COR-L47 (cell line): ENCODE results near the gene C9orf78.

ENCODE experiments used
- DNase-seq: peaks from one replicate; lab custom pipeline; 2025; lab: John Stamatoyannopoulos, UW

C9orf78 gene

DNA sequence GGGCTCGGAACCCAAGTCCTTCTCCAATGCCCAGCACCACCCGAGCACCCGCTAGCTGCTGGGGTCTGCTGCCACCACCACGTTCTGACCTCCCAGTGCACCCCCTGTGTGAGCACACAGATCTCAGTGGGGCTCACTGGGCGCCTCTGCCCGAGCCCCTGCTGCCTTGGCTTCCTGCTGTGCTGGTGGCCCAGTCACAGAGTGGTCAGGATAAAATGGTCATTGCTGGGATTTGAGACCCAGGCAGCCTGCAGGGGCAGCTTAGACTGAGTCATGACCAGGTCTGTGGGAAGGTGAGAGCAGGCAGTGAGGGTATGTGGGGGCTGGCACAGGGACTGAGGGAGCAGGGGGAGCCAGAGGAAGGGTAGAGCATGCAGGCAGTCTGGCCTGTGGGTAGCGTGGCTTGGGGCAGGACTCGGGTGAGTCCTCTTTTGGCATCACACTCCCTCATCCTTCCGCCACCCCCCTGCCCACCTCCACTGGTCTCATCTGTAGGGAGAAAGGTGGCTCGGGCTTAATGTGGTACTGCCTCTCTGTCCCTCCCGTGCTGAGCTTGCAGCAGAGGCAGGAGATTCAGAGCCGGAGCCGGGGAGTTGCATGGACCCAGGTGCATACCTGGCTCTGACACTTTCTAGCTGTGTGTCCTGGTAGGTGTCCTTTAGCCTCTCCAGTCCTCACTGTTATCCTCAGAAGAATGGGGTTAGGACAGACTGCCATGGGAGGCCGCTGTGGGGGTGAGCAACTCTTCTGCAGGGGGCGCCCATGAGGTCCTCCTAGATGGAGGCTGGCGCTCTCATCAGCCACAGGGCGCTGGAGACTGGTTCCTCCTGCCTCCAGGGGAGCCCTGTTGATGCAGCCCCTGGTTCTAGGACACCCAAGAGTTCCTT is 32.3 kb upstream of the C9orf78 start:
- DNase-seq, result no peak

DNA sequence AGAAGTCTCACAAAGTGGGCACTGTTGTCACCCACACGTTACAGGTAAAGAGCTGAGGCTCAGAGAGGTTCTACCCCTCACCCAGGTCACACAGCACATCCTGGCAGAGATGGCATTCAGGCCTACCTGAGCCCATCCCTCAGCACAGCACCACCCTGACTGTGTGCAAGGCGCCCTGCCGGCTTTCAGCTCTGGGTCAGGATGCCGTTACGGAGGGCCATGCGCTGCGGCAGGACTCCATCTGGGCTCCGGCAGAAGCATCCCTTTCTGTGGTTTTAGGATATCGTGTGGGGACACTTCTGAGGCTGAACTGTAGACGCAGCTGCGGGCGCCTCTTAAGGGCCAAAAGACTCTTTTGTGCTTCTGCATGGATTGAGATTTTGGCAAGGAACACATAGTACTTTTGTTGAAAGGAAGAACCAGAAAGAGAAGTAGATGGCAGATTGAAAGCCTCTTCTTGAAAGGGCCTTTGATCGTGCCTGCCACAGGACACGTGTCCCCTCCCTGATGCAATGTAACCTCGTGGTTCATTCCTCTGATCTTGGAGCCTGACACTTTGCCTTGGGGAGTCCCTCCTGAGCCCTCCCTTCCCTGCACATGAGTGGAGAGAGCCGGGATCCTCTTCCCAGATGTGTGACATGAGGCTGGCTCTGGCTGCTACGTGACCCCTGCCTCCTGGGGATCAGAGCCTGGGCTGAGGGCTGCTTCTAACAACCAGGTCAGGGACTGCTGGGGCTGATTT is 31.5 kb upstream of the C9orf78 start:
- no peak for DNase-seq

DNA sequence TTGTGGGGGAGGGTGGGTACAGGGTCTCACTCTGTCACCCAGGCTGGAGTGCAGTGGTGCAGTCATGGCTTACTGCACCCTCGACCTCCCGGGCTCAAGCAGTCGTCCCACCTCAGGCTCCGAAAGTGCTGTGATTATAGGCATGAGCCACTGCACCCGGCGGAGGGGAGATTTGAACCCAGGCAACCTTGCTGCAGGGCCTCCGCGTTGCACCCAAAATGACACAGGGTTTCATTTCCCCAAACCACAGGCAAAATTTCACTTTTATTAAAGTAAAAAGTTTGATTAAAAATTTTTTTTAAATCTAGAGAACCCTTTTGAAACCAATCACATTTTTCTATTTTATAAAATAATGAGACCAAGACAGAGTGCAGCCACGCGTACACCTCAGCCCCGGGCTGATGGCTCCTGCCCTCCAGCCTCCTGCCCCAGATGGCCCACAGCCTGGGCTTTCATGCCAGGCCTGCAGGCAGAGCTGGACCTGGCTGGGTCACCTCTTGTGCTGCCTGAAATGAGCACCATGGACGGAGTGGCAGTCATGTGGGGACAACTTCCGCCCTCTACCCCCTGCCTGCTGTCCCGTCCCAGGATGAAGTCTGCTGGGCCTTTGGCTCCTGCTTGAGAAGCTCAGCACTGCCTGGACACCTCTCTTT is 30.7 kb upstream of the C9orf78 start:
- no peak for DNase-seq

DNA sequence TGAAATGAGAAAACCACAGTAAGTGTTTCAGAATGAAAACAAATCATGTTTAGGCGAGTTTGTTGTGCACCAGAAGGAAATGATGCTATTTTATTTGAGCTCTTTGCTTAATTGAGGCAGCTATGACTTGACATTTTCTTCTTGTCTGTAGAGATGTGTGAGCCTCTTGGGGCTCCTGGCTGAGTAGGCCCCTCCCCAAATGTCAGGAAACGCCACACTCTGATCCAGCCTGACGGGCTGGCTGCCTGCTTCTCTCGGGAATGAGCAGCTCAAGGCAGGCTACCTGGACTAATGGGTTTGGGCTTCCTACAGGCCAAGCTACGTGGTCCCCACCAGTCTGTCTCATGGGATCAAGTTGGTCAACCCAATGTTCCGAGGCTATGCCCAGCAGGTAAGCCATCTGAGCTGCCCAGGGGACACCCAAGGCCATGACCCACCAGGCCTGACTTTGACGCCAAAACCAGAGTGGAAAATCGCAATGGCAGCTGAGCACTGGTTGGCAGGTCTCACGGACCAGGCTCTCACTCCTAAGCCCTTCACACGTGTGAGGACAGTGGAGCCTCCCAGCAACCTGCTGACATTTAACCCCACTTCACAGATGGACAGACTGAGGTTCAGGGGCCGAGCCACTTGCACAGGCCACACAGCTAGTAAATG is 30.0 kb upstream of the C9orf78 start:
- DNase-seq, result no peak

DNA sequence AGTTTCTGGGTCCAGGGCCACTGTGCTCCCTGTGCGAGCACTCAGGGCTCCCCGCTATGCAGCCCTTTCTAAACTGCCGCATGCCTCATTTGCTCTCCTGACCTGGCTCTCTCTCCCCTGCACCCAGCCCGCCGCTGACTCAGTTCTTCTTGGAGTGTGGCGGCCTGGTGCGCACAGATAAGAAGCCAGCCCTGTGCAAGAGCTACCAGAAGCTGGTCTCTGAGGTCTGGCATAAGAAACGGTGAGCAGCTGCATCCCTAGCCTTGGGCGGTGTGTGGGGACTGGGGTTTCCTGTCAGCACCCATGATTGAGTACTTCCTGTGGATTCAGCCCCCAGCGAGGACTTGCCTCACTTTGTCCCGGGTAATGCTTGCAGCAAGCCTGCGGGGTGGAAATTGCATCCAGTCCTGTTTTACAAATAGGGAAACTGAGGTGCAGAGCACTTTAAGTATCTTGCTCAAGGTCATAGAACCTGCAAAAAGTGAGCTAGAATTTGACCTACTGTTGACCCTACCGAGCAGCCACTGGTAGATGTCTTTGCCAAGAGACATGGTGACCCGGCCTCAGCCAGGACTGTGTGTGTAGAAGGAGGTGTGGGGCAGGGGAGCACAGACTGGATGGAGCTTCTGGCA is 28.1 kb upstream of the C9orf78 start:
- peak; percentile 5 for DNase-seq

DNA sequence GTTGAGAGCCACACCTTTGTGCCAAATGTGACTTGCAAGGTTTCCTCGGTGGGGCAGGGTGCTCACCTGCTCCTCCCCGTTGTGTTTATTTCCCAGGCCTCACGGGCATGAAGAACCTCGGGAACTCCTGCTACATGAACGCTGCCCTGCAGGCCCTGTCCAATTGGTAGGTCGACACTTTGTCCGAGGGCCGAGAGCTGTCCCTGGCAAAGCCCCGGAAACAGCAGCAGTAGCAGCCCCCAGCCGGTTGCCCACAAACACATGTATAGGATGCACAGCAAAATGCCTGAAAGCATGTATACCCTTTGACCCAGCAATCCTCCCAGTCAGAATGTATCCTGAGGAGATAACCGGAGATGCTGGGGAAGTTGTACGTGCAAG is 26.4 kb upstream of the C9orf78 start:
- DNase-seq, result no peak

DNA sequence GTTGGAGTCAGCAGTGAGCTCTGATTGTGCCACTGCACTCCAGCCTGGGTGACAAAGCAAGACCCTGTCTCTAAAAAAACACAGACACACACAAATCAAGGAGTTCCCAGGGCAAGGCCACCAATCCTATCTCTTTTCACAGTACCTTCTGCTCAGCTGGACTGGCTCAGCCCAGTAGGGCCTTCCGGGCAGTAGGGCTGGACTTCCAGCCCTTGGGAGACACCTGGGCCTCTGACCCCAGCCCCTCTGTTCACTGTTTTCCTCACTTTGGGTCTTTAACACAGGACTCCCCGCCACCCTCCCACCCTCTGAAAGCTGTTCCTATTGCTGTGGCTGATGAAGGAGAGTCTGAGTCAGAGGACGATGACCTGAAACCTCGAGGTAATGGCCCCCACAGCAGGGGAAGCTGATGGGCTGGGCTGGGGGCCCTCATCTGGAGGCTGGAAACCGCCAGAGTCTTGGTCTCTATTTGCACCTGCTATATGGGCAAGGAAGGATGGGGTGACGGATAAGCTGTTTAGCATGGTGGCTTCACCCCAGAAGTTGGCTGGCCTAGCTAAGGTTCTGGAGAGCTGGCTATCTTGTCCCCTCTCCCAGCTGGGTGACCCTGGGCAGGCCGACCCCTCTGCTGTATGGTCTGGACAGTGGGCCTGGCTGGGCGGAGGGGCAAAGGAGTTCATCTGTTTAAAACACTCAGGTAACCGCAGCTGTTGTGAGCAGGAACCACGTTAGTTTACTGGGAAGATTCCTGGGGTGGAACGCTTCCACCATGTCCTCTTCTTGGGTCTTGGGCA is 25.8 kb upstream of the C9orf78 start:
- DNase-seq, result no peak

DNA sequence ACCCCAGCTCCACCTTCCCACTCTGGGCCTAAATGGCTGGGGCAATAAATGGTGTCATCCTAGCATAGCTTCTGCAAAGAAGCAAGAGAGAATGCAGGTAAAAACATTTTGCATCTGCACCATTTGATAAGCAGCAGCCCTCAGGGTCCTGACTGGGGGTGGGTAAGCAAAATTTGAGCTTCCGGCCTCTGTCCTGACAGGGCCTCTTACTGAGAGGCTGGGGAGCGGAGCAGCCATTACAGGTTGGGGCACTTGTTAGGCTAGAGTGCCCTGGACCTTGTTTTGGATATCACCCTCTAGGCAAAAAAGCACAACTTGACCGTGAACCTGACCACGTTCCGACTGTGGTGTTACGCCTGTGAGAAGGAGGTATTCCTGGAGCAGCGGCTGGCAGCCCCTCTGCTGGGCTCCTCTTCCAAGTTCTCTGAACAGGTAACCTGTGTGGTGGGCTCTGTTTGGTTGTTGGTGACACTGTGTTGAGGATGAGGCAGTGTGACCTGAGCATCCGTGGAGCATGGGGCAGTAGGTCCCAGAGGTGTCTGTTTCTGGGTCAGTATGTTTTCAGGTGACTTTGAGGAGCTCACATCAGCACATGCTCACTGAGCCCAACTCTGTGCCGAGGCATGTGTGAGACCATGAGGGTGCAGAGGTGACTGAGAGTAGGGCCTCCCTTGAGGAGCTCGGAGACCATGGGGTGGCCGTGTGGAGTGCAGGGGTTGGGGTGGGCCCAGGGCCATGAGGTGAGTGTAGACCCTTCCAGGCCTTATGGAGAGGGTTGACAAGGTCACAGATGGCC is 23.3 kb upstream of the C9orf78 start:
- no peak for DNase-seq

DNA sequence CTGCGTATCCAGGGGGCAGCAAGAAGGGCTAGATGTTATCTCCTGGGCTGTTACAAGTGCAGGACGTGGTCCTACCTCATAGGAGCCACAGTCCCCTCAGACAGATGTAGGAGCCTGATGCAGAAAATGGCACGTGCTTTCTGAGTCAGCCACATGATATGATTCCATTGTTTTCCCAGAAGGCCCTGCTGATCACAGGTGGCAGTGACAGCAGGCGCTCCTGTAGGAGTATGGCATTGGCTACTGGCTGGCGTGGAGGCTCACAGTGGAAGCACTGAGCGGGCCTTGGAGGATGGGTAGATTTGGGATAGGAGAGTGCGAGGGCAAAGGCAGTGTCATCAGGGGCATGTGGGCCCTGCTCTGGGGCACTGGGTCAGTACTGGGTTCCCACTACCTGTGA is 22.1 kb upstream of the C9orf78 start:
- no peak for DNase-seq

DNA sequence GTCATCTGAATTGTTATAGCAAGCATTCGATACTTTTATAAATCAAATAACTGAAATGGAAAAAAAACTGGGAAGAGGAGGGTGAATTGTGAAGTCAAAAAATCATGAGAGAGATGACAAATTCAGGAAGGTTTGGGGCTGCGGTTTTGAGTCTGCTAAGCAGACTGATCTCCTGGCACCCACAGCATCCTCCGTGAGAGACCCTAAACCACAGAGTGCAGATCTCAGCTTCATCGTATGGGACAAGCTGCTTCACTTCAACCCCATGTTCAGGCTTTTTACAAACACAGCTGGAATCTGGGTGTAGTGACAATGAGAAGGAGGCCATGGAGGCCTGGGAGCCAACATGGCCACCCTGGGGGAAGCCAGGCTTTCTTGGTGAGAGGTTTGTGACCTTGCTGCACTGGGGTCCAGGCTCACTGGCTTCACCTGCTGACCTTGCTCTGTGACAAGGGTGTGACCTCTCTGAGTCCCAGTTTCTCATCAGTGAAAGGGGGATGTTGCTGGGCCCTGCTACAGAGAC is 19.6 kb upstream of the C9orf78 start:
- DNase-seq, result no peak

DNA sequence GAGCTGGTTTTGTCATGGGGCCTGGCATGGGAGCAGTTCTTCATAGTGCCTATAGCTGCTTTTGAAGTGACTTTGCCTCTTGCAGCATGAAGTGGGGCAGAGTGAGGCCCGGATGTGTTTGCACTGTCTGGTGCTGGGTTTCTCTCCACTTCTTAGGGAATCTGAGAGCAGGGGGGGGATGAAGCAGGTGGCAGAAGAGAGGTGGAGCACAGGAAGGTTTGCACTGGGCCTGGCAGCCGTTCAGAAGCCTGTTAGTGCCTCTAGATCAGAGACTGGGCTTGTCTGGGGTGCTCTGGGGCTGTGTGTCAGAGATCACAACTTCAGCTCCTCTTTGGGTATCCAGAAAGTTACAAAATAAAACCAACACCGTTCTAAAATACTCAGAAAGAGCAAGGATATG is 18.5 kb upstream of the C9orf78 start:
- DNase-seq, result no peak

DNA sequence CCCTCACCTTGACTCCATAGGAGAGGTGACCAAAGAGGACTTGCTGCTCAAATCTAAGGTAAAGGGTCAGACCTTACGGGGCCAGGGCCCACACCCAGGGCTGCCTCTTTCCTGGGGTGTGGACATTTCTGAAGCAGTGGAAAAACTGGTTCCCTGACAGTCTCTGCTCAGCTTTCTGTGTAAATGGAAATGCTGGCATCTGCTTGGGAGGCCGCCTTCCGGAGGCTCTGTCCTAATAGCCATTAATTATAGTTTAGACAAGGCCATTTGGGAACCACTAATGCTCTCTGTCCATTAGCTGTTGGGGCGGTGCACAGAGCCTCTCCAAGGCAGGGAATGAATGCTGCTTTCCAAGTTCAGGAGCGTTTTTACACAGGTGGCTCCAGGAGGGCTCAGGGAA is 17.5 kb upstream of the C9orf78 start:
- DNase-seq, result no peak

DNA sequence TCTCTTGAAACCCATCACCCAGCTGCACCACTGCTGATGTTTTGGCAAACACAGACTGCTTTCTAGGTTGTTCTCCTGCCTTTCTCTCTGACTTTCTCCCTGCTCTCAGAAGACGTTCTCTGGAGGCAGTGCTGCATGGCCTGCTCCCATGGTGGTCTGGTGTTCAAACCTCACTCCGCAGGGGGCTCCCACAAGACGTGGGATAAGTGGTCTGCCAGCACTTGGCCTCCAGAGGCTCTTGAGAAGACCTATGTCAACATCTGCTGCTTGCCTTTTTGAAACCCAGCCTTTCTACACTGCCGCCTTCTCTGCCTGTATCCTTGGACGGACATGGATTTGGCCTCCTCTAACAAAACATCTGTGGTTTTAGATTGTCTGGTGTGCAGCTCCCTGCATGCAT is 16.7 kb upstream of the C9orf78 start:
- no peak for DNase-seq

DNA sequence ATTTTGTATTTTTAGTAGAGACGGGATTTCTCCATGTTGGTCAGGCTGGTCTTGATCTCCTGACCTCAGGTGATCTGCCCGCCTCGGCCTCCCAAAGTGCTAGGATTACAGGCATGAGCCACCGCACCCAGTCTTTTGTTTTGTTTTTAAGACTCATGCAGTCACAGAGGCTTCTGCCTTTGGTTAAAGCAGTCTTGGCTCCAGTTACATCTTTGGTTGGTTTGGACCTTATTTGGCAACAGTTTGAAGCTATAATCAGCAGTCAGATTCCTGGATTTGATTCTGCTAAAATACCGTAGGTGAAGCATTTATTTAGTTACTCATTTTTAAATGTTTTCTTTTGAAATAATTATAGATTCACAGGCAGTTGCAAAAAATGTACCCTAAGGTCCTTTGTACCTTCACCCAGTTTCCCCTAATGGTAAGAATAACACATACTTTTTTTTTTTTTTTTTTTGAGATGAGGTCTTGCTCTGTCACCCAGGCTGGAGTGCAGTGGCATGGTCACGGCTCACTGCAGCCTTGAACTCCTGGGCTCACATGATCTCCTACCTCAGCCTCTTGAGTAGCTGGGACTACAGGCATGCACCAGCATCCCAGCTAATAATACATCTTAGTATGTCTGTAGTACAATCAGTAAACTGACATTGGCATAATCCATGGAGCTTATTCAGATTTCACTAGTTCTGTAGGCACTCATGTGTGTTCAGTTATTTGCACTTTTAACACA is 15.9 kb upstream of the C9orf78 start:
- no peak for DNase-seq

DNA sequence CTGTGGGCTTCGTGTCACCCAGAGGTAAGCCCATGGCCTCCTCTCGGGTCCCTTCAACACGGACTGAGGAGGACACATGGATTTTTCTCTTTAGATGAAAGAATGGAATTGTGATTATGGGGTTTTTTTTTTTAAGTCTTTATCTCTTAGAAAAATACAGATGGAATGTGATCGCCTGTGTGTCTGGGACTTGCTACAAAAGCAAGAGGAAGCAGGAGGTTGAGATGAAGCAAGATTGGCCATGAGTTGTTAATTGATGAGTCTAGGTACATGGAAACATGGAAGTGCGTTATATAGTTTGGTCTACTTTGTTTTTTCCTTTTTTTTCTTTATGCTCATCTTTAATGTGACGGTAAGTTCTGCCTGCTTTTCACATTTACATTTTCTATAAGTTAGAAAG is 14.8 kb upstream of the C9orf78 start:
- no peak for DNase-seq

DNA sequence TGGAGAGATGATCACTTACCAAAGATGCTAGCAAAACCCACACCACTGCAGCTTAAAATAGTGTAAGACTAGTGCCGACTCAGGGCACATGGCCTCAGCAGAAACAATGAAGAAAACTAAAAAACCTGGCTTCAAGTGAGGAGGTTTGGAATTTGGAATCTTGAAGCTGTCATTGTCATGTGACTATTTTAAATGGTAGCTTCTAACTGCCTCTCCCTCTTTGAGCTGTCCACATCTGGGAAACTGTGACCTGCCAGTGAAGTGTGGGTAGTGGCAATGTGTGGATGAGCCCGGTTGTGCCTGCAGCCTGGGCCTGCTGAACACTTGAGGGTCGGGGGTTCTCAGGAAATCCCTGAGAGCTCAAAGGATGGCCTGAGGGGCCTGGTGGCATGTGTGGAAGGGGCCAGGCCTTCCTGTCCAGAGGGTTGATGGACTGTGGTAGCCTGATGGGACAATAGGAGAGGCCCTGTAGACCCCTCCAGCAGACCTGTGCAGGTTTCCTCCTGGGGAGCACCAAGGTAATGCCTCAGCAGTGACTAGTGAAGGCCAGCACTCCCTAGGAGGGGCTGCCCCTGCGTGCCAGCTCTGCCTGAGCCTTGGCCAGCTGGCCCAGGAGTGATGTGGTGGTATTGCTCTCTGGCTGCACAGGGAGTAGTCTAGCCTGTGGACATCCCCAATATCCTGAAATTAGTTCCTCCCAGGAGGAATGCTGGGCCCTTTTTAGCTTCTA is 13.8 kb upstream of the C9orf78 start:
- no peak for DNase-seq

DNA sequence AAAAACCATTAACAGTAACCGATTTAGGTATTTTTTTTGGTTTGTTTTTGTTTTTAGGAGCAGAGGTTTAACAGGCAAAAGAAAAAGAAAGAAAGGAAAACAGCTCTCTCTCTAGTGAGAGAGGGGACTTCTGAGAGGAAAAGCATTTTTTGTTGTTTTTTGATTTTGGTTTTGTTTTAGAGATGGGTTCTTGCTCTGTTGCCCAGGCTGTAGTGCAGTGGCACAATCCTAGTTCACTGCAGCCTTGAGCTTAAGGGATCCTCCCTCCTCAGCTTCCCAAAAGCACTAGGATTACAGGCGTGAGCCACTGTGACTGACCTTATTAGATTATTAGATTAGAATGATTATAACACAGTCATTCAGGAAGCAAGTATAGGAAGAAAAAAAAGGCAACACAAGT is 10.3 kb upstream of the C9orf78 start:
- no peak for DNase-seq

DNA sequence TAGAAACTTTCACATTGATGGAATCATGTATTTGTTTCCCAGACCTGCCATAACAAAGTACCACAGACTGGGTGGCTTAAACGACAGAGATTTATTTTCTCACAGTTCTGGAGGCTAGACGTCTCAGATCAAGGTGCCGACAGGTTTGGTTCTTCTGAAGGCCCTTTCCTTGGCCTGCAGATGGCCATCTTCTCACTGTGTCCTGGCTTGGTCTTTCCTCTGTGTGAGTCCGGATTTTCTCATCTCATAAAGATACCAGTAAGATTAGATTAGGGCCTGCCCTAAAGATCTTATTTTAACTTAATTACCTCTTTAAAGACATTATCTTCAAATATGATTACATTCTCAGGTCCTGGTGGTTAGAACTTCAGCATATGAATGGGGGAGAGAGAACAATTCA is 6.0 kb upstream of the C9orf78 start:
- no peak for DNase-seq

DNA sequence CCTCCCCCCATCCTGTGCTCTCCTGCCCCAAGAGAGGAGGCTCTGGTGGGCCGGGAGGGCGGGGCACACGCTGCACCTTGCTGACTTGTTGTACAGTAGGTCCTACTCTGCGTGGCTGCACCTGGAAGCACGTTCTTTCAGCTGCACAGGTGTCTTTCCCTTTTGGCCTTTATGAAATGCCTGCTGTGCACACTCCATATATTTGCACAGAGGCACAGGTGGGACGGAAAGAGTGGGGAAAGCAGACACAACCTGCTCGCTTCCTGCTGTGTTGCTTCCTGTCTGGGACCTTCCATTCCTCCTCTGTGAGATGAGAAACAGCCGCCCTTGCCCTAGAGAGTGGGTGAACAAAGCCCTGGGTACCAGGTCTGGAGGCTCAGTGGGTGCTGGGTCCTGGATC is 5.0 kb upstream of the C9orf78 start:
- DNase-seq, result peak; percentile 88
